K562 (cell line): ENCODE results near the gene RPL7A. TPM values are rescaled to one million over a fixed set of nuclear protein-coding genes. Genes with fewer than 3 reads are reported as not detected.
"Not testable (repeated sequence)": the region's sequence is repeated elsewhere in the genome, so short reads cannot be mapped to it uniquely, and the experiment has no call there.

Experiments used
- ATAC-seq: fragments of 200-7000 bp; cut with Tn5 transposase; 3 replicates; pipeline ENCODE4 v1.9.1; 2020; ENCODE audit warnings: moderate library complexity
- BruUV-seq: library from RNA; stranded (reverse); fragments of 400-500 nt; replicated peaks from 2 replicates; lab custom pipeline; 2021; lab: Mats Ljungman, UMichigan
- CTCF ChIA-PET: fragments of 300-600 bp; formaldehyde crosslinking; extraction: SDS; loops from one replicate; lab custom pipeline; 2021; ENCODE audit warnings: low intra/inter-chr PET ratio; lab: Yijun Ruan, JAX
- POLR2A ChIA-PET: fragments of 300-600, 350-650 bp; sonication (Branson Sonifier 250); formaldehyde crosslinking; extraction: SDS; loops from one replicate; lab custom pipeline; 2021; ENCODE audit warnings: antibody characterized with exemption, inconsistent platforms; lab: Yijun Ruan, JAX
- DNase-seq, 4 experiments: peaks; one replicate each; pipeline versions ENCODE4 v3.0.0 to v3.0.0-alpha.2; 2011 to 2018; ENCODE audit warnings: low spot score in 3 of 4, mixed read lengths in 3 of 4; ENCODE audit errors: extremely low read depth in 1 of 4
- FAIRE-seq: peaks from 2 replicates; lab custom pipeline; 2011; peaks lifted over from hg19 to GRCh38; lab: Jason Lieb, UNC
- H2AFZ ChIP-seq: 2 replicates; pipeline ENCODE4 v1.6.0; 2011; ENCODE audit warnings: low read depth, low read length, control low read depth, inconsistent platforms
- H3K27ac ChIP-seq: fragments of 200-600 bp; 3 replicates; pipeline ENCODE4 v1.8.0; 2011; ENCODE audit warnings: low read depth, mild to moderate bottlenecking, control low read depth, inconsistent platforms, low read length, moderate library complexity, mixed read lengths; ENCODE audit errors: extremely low read depth
- H3K27me3 ChIP-seq, 2 experiments: fragments of 300-600 bp in 1 of 2; 2 replicates in 1 of 2; 3 replicates in 1 of 2; pipeline versions ENCODE4 v1.6.0 to v1.8.0; 2011; ENCODE audit warnings: inconsistent platforms in 2 of 2, low read length in 2 of 2, mild to moderate bottlenecking in 1 of 2, mixed read lengths in 1 of 2, moderate library complexity in 1 of 2; ENCODE audit not compliant: control insufficient read depth in 2 of 2, insufficient read depth in 2 of 2
- H3K36me3 ChIP-seq: fragments of 300-600 bp; 3 replicates; pipeline ENCODE4 v1.8.0; 2011; ENCODE audit warnings: mild to moderate bottlenecking, low read length, inconsistent platforms; ENCODE audit not compliant: control insufficient read depth, insufficient read depth
- H3K4me1 ChIP-seq, 2 experiments: fragments of 200-600 bp in 1 of 2; replicated peaks in 1 of 2; 2 replicates in 1 of 2; 3 replicates in 1 of 2; pipeline versions ENCODE4 v1.5.1 to v1.8.0; 2011; ENCODE audit warnings: inconsistent platforms in 2 of 2, low read length in 2 of 2, mild to moderate bottlenecking in 1 of 2, mixed read lengths in 1 of 2, moderate library complexity in 1 of 2; ENCODE audit not compliant: control insufficient read depth in 2 of 2, insufficient read depth in 2 of 2
- H3K4me2 ChIP-seq: 2 replicates; pipeline ENCODE4 v1.6.1; 2011; ENCODE audit warnings: low read length, control low read depth, inconsistent platforms, mixed read lengths; ENCODE audit not compliant: insufficient read depth
- H3K4me3 ChIP-seq: fragments of 200-600 bp; sonication (generic), shearing (Covaris generic); 2 replicates; pipeline ENCODE4 v1.5.1; 2016; ENCODE audit warnings: control low read depth, inconsistent platforms
- H3K79me2 ChIP-seq: fragments of 200-600 bp; 3 replicates; pipeline ENCODE4 v1.8.0; 2011; ENCODE audit warnings: low read length, inconsistent platforms; ENCODE audit not compliant: control insufficient read depth, insufficient read depth
- H3K9ac ChIP-seq, 2 experiments: 2 replicates each; pipeline versions ENCODE4 v1.6.0 to v1.6.1; 2011; ENCODE audit warnings: low read depth in 2 of 2, low read length in 2 of 2, control low read depth in 1 of 2, inconsistent platforms in 1 of 2, mild to moderate bottlenecking in 1 of 2, mixed read lengths in 1 of 2; ENCODE audit not compliant: insufficient read depth in 1 of 2
- H3K9me1 ChIP-seq: one replicate; pipeline ENCODE4 v1.6.0; 2011; ENCODE audit warnings: inconsistent platforms, mild to moderate bottlenecking, low read length, moderate library complexity; ENCODE audit not compliant: control insufficient read depth, insufficient read depth
- H3K9me3 ChIP-seq: replicated peaks from 2 replicates; pipeline ENCODE4 v1.5.1; 2011; ENCODE audit warnings: low read depth, low read length, inconsistent platforms; ENCODE audit not compliant: control insufficient read depth, insufficient read depth
- H4K20me1 ChIP-seq: replicated peaks from 2 replicates; pipeline ENCODE4 v1.6.1; 2011; ENCODE audit warnings: low read length, inconsistent platforms, mixed read lengths; ENCODE audit not compliant: control insufficient read depth, insufficient read depth
- CC2D1A ChIP-seq: fragments of 450-650 bp; IDR thresholded peaks from 2 replicates; pipeline ENCODE4 v1.6.1; 2017; ENCODE audit warnings: mild to moderate bottlenecking
- CREM ChIP-seq: IDR thresholded peaks from 2 replicates; pipeline ENCODE4 v1.6.1; 2014; ENCODE audit warnings: antibody characterized with exemption, low read depth
- EGR1 ChIP-seq: fragments of 450-650 bp; conservative IDR thresholded peaks from 2 replicates; pipeline ENCODE4 v1.6.1; 2017; ENCODE audit warnings: mild to moderate bottlenecking
- FOSL1 ChIP-seq: fragments of 200-800 bp; sonication (Bioruptor generic); conservative IDR thresholded peaks from 2 replicates; pipeline ENCODE4 v1.6.1; 2016; ENCODE audit warnings: missing genetic modification characterization, missing compliant biosample characterization
- POLR2A ChIP-seq: fragments of 450-650 bp; conservative IDR thresholded peaks from 2 replicates; pipeline ENCODE4 v1.6.1; 2016
- POLR2AphosphoS2 ChIP-seq: IDR thresholded peaks from 2 replicates; pipeline ENCODE4 v1.6.1; 2012; ENCODE audit warnings: low read length, improper control_type of control experiment
- POLR2B ChIP-seq: fragments of 450-650 bp; IDR thresholded peaks from 2 replicates; pipeline ENCODE4 v1.6.1; 2018; ENCODE audit warnings: low read depth; ENCODE audit not compliant: partially characterized antibody
- RAD21 ChIP-seq, 2 experiments: fragments of 250-450 bp in 1 of 2; fragments of 450-650 bp in 1 of 2; sonication (Bioruptor Pico) in 1 of 2; formaldehyde crosslinking in 1 of 2; IDR thresholded peaks in 1 of 2; conservative IDR thresholded peaks in 1 of 2; 2 replicates each; pipeline versions ENCODE4 v1.4.0 to v1.8.0; 2020 to 2022; ENCODE audit warnings: mild to moderate bottlenecking in 2 of 2, moderate library complexity in 1 of 2
- RFX1 ChIP-seq: fragments of 450-650 bp; IDR thresholded peaks from 2 replicates; pipeline ENCODE4 v1.6.1; 2016; ENCODE audit warnings: mild to moderate bottlenecking, moderate library complexity
- SMAD4 ChIP-seq: fragments of 250-450 bp; sonication (Bioruptor Pico); conservative IDR thresholded peaks from 2 replicates; pipeline ENCODE4 v1.8.0; 2021; ENCODE audit warnings: inconsistent platforms, mild to moderate bottlenecking, moderate library complexity
- STAG1 ChIP-seq: sonication (generic); formaldehyde crosslinking; IDR thresholded peaks from 2 replicates; pipeline ENCODE4 v1.5.0; 2020; ENCODE audit warnings: missing genetic modification reagents, borderline replicate concordance
- ZBTB33 ChIP-seq: sonication (generic); formaldehyde crosslinking; IDR thresholded peaks from 2 replicates; pipeline ENCODE4 v1.8.1; 2023; ENCODE audit warnings: mild to moderate bottlenecking, missing genetic modification reagents
- WGBS: fragments of 100-300 bp; shearing (Covaris generic); methylation state at CpG from one replicate; pipeline ENCODE4 v1.1.6; 2016; ENCODE audit warnings: low coverage, mixed read lengths; ENCODE audit not compliant: insufficient coverage; ENCODE audit errors: missing lambda C conversion rate; 5-methylcytosine and 5-hydroxymethylcytosine counted together
- in situ Hi-C: fragments of 300-500 bp; cut with MboI; formaldehyde crosslinking; loops from 4 replicates; pipeline ENCODE4 v1.15.0; 2018; ENCODE audit warnings: inconsistent platforms, mixed read lengths
- intact Hi-C: fragments of 100-400 bp; cut with micrococcal nuclease; formaldehyde crosslinking; loops from 2 replicates; pipeline ENCODE4 v1.14.2; 2022
- polyA plus RNA-seq, 8 experiments: library from polyadenylated mRNA; depleted of rRNA in 4 of 8; stranded (reverse) in 5 of 8; unstranded in 3 of 8; fragments of >200 nt; fragmentation: Nextera tagmentation in 2 of 8; fragmentation: Illumina TruSeq in 1 of 8; extraction: Ambion mirVana in 2 of 8; extraction: Trizol in 1 of 8; gene quantifications; 2 replicates each; pipeline versions ENCODE4 v1.2.1 to v1.2.3, GENCODE V29; 2011 to 2014; ENCODE audit warnings: inconsistent platforms in 1 of 8, missing spikeins in 1 of 8
- total RNA-seq, 7 experiments: library from RNA; depleted of rRNA in 6 of 7; stranded (reverse); fragments of >200 nt in 6 of 7; fragmentation: Illumina TruSeq in 2 of 7; extraction: Trizol in 2 of 7; gene quantifications; 2 replicates each; pipeline versions ENCODE4 v1.2.1 to v1.2.3, GENCODE V29; 2011 to 2021; ENCODE audit warnings: low replicate concordance in 1 of 7

RPL7A gene
- total and polyA plus RNA-seq, 9 of the 15 experiments (the other 6 are each of a cell fraction or from before 2014, with no cell fraction given): 1,935 to 3,760 (median 2,652) TPM

- DNase-seq: peak in 1 of 4 experiments; percentile 66
- TF ChIP-seq POLR2B (peak; percentile 41), FOSL1 (0 out of 2 replicates have a peak, but pooled peaks have one; percentile 24), RAD21 (CRISPR knock-in tag; conservative IDR thresholded peaks at IDR 0.05 in 1 of 2, IDR thresholded peaks at IDR 0.05 in 1 of 2) (peak; percentile 90 to 97), STAG1 (CRISPR knock-in tag) (peak; percentile 77; the same call in 1 of the 2 replicates), POLR2AphosphoS2 (0 out of 2 replicates have a peak, but pooled peaks have one; percentile 55), SMAD4 (CRISPR knock-in tag) (0 out of 2 replicates have a peak, but pooled peaks have one; percentile 37), RFX1 (peak; percentile 58), POLR2A (peak; percentile 53; the same call in 1 of the 2 replicates), CREM (peak; percentile 56), EGR1 (0 out of 2 replicates have a peak, but pooled peaks have one; percentile 11), ZBTB33 (CRISPR knock-in tag) (peak; percentile 62; the same call in 1 of the 2 replicates), CC2D1A (peak; percentile 76)
Measured at GRCh38 chr9:133329306-133330156, 18.5 kb upstream of the RPL7A start.

More at GRCh38 chr9:133329306-133330156, 18.5 kb upstream of the RPL7A start:
- Histone ChIP-seq H3K79me2 (peaks cover 19% of the 10 kb centered on the region), H3K36me3 (peaks cover 48% of the 10 kb centered on the region), H3K4me1 (peaks cover 2 to 28% of the 10 kb centered on the region in 2 experiments; a peak in 4 of 5 replicates)
- WGBS: 44% methylated on average over 16 of the region's 21 CpGs
- not testable (repeated sequence) for BruUV-seq, H3K27ac ChIP-seq, H3K9me1 ChIP-seq, H2AFZ ChIP-seq, H3K4me2 ChIP-seq, H3K9me3 ChIP-seq, H3K9ac ChIP-seq, H3K4me3 ChIP-seq, H3K27me3 ChIP-seq, H4K20me1 ChIP-seq
- FAIRE-seq: peak; percentile 86
- intact Hi-C loops (loop anchor here (1.0 to 10.0 kb wide), 2 partner anchors 55 to 141 kb away; partner anchors contain the start of gene ABO), in situ Hi-C loops (loop anchor here (5.0 kb wide), 1 partner anchor 142 kb away; no protein-coding TSS in a partner anchor)
- POLR2A ChIA-PET: interaction anchor here (0.6 to 3.1 kb wide), 10 partner anchors 10 to 158 kb away, joined by 3 to 16 read pairs (median 4); partner anchors contain the start of genes MED22, RPL7A, SURF1 and SURF2
- peak; percentile 59 for ATAC-seq
- CTCF ChIA-PET: interaction anchor here (0.8 to 4.0 kb wide), 2 partner anchors 90 to 144 kb away, joined by 3 to 31 read pairs; no protein-coding TSS in a partner anchor
